ENCODE results near the gene TRPM7. TPM values are rescaled to one million over a fixed set of nuclear protein-coding genes. Genes with fewer than 3 reads are reported as not detected.

The TRPM7 gene
- polyA plus RNA-seq, 1 experiment, result 31.2 TPM

DNA sequence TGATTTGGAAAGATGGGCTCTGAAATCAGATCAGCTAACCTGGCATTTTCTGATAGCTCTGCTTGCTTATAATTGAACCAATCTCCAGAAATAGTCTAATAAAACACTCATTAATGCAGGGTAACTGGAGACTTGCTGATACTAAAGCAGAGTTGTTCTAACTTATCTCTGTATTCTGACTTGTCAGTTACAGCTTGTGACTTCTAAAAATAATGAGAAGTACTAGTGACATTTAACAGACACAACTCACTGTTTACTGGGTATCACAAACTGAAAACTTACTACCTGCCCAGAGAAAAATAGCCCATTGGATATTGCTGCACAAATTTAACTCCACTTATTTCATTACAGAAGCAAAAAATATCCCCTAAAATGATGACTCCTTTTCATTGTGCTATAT lies 24.0 kb upstream of the TRPM7 start:
- ChIA-PET POLR2A (no interaction called here), CTCF (no interaction called here)
- TF ChIP-seq, protein P1, sequence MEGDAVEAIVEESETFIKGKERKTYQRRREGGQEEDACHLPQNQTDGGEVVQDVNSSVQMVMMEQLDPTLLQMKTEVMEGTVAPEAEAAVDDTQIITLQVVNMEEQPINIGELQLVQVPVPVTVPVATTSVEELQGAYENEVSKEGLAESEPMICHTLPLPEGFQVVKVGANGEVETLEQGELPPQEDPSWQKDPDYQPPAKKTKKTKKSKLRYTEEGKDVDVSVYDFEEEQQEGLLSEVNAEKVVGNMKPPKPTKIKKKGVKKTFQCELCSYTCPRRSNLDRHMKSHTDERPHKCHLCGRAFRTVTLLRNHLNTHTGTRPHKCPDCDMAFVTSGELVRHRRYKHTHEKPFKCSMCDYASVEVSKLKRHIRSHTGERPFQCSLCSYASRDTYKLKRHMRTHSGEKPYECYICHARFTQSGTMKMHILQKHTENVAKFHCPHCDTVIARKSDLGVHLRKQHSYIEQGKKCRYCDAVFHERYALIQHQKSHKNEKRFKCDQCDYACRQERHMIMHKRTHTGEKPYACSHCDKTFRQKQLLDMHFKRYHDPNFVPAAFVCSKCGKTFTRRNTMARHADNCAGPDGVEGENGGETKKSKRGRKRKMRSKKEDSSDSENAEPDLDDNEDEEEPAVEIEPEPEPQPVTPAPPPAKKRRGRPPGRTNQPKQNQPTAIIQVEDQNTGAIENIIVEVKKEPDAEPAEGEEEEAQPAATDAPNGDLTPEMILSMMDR (IDR thresholded peaks at IDR 0.05; ENCODE audit: low read depth, low read length), result no peak
- Histone ChIP-seq H3K4me3 (ENCODE audit: low read depth, low read length) (no peak overlapping the region), H3K27ac (ENCODE audit: low read depth, low read length) (no peak overlapping the region), H3K9me3 (ENCODE audit: control insufficient read depth, insufficient read depth, low read length) (no peaks in the 10 kb centered on the region), H3K27me3 (ENCODE audit: control insufficient read depth, insufficient read depth, low read length) (no peaks in the 10 kb centered on the region)
- no peak for DNase-seq (ENCODE audit: low read depth, low spot score)

DNA sequence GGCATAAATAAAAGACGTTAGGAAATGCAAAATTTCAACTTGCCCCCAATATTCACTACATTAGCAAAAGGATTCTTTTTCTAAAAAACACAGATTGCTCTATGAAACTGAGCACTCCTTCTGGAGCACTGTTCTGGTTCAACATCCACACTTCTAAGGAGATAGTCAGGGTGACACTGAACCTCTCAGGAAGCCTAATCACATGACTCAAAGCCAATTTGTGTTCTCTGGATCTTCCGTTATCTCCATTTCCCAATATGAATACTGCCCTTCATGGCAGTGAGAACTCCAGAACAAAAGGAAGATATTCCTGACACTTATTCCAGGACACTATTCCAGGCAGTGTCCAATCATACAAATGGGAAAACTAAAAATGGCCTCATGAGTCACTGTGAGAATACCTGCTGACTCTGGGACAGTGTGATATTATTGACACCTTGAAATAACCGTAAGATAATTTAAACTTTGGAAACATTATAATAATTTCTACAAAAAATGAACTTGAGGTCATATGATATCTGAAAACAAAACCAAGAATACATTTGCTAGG lies 21.4 kb upstream of the TRPM7 start:
- H3K27ac ChIP-seq (ENCODE audit: low read depth, low read length), result no peak overlapping the region
- DNase-seq (ENCODE audit: low read depth, low spot score), result no peak
- TF ChIP-seq, protein P1 (IDR thresholded peaks at IDR 0.05; ENCODE audit: low read depth, low read length), result no peak
- H3K27me3 ChIP-seq (ENCODE audit: control insufficient read depth, insufficient read depth, low read length), result no peaks in the 10 kb centered on the region
- no peak overlapping the region for H3K4me3 ChIP-seq (ENCODE audit: low read depth, low read length)
- H3K9me3 ChIP-seq (ENCODE audit: control insufficient read depth, insufficient read depth, low read length), result no peaks in the 10 kb centered on the region
- ChIA-PET POLR2A (no interaction called here), CTCF (no interaction called here)

DNA sequence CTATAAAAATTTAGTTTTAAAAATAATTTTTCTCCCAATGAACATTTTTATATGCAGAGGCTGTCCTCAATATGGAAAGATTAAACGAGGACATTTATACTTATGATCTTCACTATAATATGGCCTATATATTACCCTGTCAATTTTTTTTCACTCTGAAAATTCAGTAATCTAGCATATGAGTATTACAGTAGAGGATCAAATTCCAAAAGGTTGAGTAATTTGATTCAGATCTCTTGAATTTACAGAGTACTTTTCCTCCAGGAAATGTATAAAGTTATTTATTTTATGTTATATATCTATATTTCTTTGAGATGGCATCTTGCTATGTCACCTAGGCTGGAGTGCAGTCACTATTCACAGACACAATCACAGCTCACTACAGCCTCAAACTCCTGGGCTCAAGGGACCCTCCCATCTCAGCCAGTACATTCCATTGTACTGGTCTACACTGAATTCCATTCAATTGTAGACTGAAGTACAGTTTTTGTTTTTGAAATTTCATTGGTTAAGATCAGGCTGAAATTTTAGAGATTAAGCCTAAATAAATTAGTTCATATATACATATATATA lies 16.3 kb upstream of the TRPM7 start:
- H3K27me3 ChIP-seq (ENCODE audit: control insufficient read depth, insufficient read depth, low read length), result no peaks in the 10 kb centered on the region
- ChIA-PET POLR2A (no interaction called here), CTCF (no interaction called here)
- TF ChIP-seq, protein P1 (IDR thresholded peaks at IDR 0.05; ENCODE audit: low read depth, low read length), result no peak
- H3K9me3 ChIP-seq (ENCODE audit: control insufficient read depth, insufficient read depth, low read length), result no peaks in the 10 kb centered on the region
- DNase-seq (ENCODE audit: low read depth, low spot score), result no peak
- no peak overlapping the region for H3K27ac ChIP-seq (ENCODE audit: low read depth, low read length)
- no peak overlapping the region for H3K4me3 ChIP-seq (ENCODE audit: low read depth, low read length)

DNA sequence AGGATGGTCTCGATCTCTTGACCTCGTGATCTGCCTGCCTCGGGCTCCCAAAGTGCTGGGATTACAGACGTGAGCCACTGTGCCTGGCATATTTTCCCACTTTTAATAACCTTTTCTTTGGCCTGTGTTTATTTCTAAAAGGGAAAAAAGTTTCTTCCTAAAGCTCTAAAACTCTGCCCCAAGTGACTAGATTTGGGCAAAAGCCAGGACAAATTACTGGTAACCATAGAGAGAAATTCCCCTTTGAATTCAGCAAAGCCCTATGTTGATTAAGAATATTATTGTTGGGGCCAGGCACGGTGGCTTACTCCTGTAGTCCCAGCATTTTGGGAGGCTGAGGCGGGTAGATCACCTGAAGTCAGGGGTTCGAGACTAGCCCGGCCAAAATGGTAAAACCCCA lies 11.5 kb upstream of the TRPM7 start:
- no peak for DNase-seq (ENCODE audit: low read depth, low spot score)

More for the DNA sequence above, 11.5 kb upstream of the TRPM7 start:
- Histone ChIP-seq H3K9me3 (ENCODE audit: control insufficient read depth, insufficient read depth, low read length) (no peaks in the 10 kb centered on the region; the same call in 1 of the 2 replicates), H3K4me3 (ENCODE audit: low read depth, low read length) (no peak overlapping the region), H3K27me3 (ENCODE audit: control insufficient read depth, insufficient read depth, low read length) (no peaks in the 10 kb centered on the region), H3K27ac (ENCODE audit: low read depth, low read length) (no peak overlapping the region)
- POLR2A ChIA-PET, result no interaction called here
- CTCF ChIA-PET, result no interaction called here
- TF ChIP-seq, protein P1 (IDR thresholded peaks at IDR 0.05; ENCODE audit: low read depth, low read length), result no peak
